Measurements from ENCODE around the gene PDE2A.

PDE2A gene

GRCh38 chr11:72716788-72717435 is 42.7 kb upstream of the PDE2A start:
- Histone ChIP-seq H3K4me3 (ENCODE audit: low read length in 2 of 2) (no peak overlapping the region), H3K36me3 (ENCODE audit: control insufficient read depth in 2 of 2, insufficient read depth in 2 of 2, low read length in 2 of 2) (peaks cover 3 to 5% of the 10 kb centered on the region in 2 donors), H3K27me3 (ENCODE audit: control insufficient read depth in 1 of 2, insufficient read depth in 2 of 2, low read length in 2 of 2) (no peaks in the 10 kb centered on the region), H3K9me3 (ENCODE audit: control insufficient read depth in 2 of 2, low read length in 2 of 2) (no peaks in the 10 kb centered on the region), H3K27ac (ENCODE audit: low read length) (peak overlapping the region; percentile 24), H3K4me1 (ENCODE audit: control insufficient read depth, insufficient read depth, low read length) (peaks cover 52% of the 10 kb centered on the region), H3K9ac (ENCODE audit: low read length in 2 of 2) (peak overlapping the region in 1 of 2 donors; percentile 30)

GRCh38 chr11:72716290-72716689 is 42.1 kb upstream of the PDE2A start:
- peaks cover 3 to 5% of the 10 kb centered on the region in 2 donors for H3K36me3 ChIP-seq (ENCODE audit: control insufficient read depth in 2 of 2, insufficient read depth in 2 of 2, low read length in 2 of 2)
- peak overlapping the region; percentile 24 for H3K27ac ChIP-seq (ENCODE audit: low read length)
- H3K27me3 ChIP-seq (ENCODE audit: control insufficient read depth in 1 of 2, insufficient read depth in 2 of 2, low read length in 2 of 2): no peaks in the 10 kb centered on the region
- no peak overlapping the region for H3K4me3 ChIP-seq (ENCODE audit: low read length in 2 of 2)
- no peaks in the 10 kb centered on the region for H3K9me3 ChIP-seq (ENCODE audit: control insufficient read depth in 2 of 2, low read length in 2 of 2)
- peaks cover 48% of the 10 kb centered on the region for H3K4me1 ChIP-seq (ENCODE audit: control insufficient read depth, insufficient read depth, low read length)
- H3K9ac ChIP-seq (ENCODE audit: low read length in 2 of 2): peak overlapping the region; percentile 30 to 42

GRCh38 chr11:72712841-72713240 is 38.6 kb upstream of the PDE2A start:
- peaks cover 18 to 32% of the 10 kb centered on the region in 2 donors for H3K36me3 ChIP-seq (ENCODE audit: control insufficient read depth in 2 of 2, insufficient read depth in 2 of 2, low read length in 2 of 2)
- H3K4me3 ChIP-seq (ENCODE audit: low read length in 2 of 2): no peak overlapping the region
- no peak overlapping the region for H3K9ac ChIP-seq (ENCODE audit: low read length in 2 of 2)

GRCh38 chr11:72712168-72712751 is 38.0 kb upstream of the PDE2A start:
- Histone ChIP-seq H3K9ac (ENCODE audit: low read length in 2 of 2) (no peak overlapping the region), H3K9me3 (ENCODE audit: control insufficient read depth in 2 of 2, low read length in 2 of 2) (no peaks in the 10 kb centered on the region), H3K27me3 (ENCODE audit: control insufficient read depth in 1 of 2, insufficient read depth in 2 of 2, low read length in 2 of 2) (no peaks in the 10 kb centered on the region), H3K4me3 (ENCODE audit: low read length in 2 of 2) (no peak overlapping the region), H3K4me1 (ENCODE audit: control insufficient read depth, insufficient read depth, low read length) (peaks cover 18% of the 10 kb centered on the region), H3K36me3 (ENCODE audit: control insufficient read depth in 2 of 2, insufficient read depth in 2 of 2, low read length in 2 of 2) (peaks cover 19 to 38% of the 10 kb centered on the region in 2 donors), H3K27ac (ENCODE audit: low read length) (no peak overlapping the region)

More at GRCh38 chr11:72712841-72713240, 38.6 kb upstream of the PDE2A start:
- Histone ChIP-seq H3K4me1 (ENCODE audit: control insufficient read depth, insufficient read depth, low read length) (peaks cover 18% of the 10 kb centered on the region), H3K27ac (ENCODE audit: low read length) (no peak overlapping the region), H3K27me3 (ENCODE audit: control insufficient read depth in 1 of 2, insufficient read depth in 2 of 2, low read length in 2 of 2) (no peaks in the 10 kb centered on the region), H3K9me3 (ENCODE audit: control insufficient read depth in 2 of 2, low read length in 2 of 2) (no peaks in the 10 kb centered on the region)

- no peaks in the 10 kb centered on the region for H3K9me3 ChIP-seq (ENCODE audit: control insufficient read depth in 2 of 2, low read length in 2 of 2)
- no peak overlapping the region for H3K9ac ChIP-seq (ENCODE audit: low read length in 2 of 2)
- peaks cover 13% of the 10 kb centered on the region for H3K4me1 ChIP-seq (ENCODE audit: control insufficient read depth, insufficient read depth, low read length)
- peaks cover 26 to 48% of the 10 kb centered on the region in 2 donors for H3K36me3 ChIP-seq (ENCODE audit: control insufficient read depth in 2 of 2, insufficient read depth in 2 of 2, low read length in 2 of 2)
- H3K27me3 ChIP-seq (ENCODE audit: control insufficient read depth in 1 of 2, insufficient read depth in 2 of 2, low read length in 2 of 2): no peaks in the 10 kb centered on the region
- H3K27ac ChIP-seq (ENCODE audit: low read length): no peak overlapping the region
- no peak overlapping the region for H3K4me3 ChIP-seq (ENCODE audit: low read length in 2 of 2)
Measured at GRCh38 chr11:72711141-72711540, 36.9 kb upstream of the PDE2A start.

GRCh38 chr11:72710278-72710677 is 36.1 kb upstream of the PDE2A start:
- no peak overlapping the region for H3K27ac ChIP-seq (ENCODE audit: low read length)
- peaks cover 30 to 51% of the 10 kb centered on the region in 2 donors for H3K36me3 ChIP-seq (ENCODE audit: control insufficient read depth in 2 of 2, insufficient read depth in 2 of 2, low read length in 2 of 2)
- no peak overlapping the region for H3K4me3 ChIP-seq (ENCODE audit: low read length in 2 of 2)
- no peak overlapping the region for H3K9ac ChIP-seq (ENCODE audit: low read length in 2 of 2)
- H3K4me1 ChIP-seq (ENCODE audit: control insufficient read depth, insufficient read depth, low read length): peaks cover 12% of the 10 kb centered on the region
- H3K27me3 ChIP-seq (ENCODE audit: control insufficient read depth in 1 of 2, insufficient read depth in 2 of 2, low read length in 2 of 2): no peaks in the 10 kb centered on the region
- no peaks in the 10 kb centered on the region for H3K9me3 ChIP-seq (ENCODE audit: control insufficient read depth in 2 of 2, low read length in 2 of 2)

GRCh38 chr11:72709478-72710238 is 35.4 kb upstream of the PDE2A start:
- H3K9ac ChIP-seq (ENCODE audit: low read length in 2 of 2): no peak overlapping the region
- H3K27ac ChIP-seq (ENCODE audit: low read length): no peak overlapping the region
- no peak overlapping the region for H3K4me3 ChIP-seq (ENCODE audit: low read length in 2 of 2)
- peaks cover 35 to 53% of the 10 kb centered on the region in 2 donors for H3K36me3 ChIP-seq (ENCODE audit: control insufficient read depth in 2 of 2, insufficient read depth in 2 of 2, low read length in 2 of 2)
- H3K9me3 ChIP-seq (ENCODE audit: control insufficient read depth in 2 of 2, low read length in 2 of 2): no peaks in the 10 kb centered on the region
- H3K27me3 ChIP-seq (ENCODE audit: control insufficient read depth in 1 of 2, insufficient read depth in 2 of 2, low read length in 2 of 2): no peaks in the 10 kb centered on the region
- peaks cover 8% of the 10 kb centered on the region for H3K4me1 ChIP-seq (ENCODE audit: control insufficient read depth, insufficient read depth, low read length)

GRCh38 chr11:72707032-72707431 is 32.8 kb upstream of the PDE2A start:
- H3K9me3 ChIP-seq (ENCODE audit: control insufficient read depth in 2 of 2, low read length in 2 of 2): no peaks in the 10 kb centered on the region
- H3K27ac ChIP-seq (ENCODE audit: low read length): no peak overlapping the region
- no peaks in the 10 kb centered on the region for H3K27me3 ChIP-seq (ENCODE audit: control insufficient read depth in 1 of 2, insufficient read depth in 2 of 2, low read length in 2 of 2)
- no peak overlapping the region for H3K9ac ChIP-seq (ENCODE audit: low read length in 2 of 2)
- peaks cover 40 to 55% of the 10 kb centered on the region in 2 donors for H3K36me3 ChIP-seq (ENCODE audit: control insufficient read depth in 2 of 2, insufficient read depth in 2 of 2, low read length in 2 of 2)
- H3K4me3 ChIP-seq (ENCODE audit: low read length in 2 of 2): no peak overlapping the region
- peaks cover 20% of the 10 kb centered on the region for H3K4me1 ChIP-seq (ENCODE audit: control insufficient read depth, insufficient read depth, low read length)

GRCh38 chr11:72706579-72706978 is 32.4 kb upstream of the PDE2A start:
- H3K9me3 ChIP-seq (ENCODE audit: control insufficient read depth in 2 of 2, low read length in 2 of 2): no peaks in the 10 kb centered on the region
- no peak overlapping the region for H3K9ac ChIP-seq (ENCODE audit: low read length in 2 of 2)
- no peak overlapping the region for H3K27ac ChIP-seq (ENCODE audit: low read length)
- H3K27me3 ChIP-seq (ENCODE audit: control insufficient read depth in 1 of 2, insufficient read depth in 2 of 2, low read length in 2 of 2): no peaks in the 10 kb centered on the region
- peaks cover 45 to 56% of the 10 kb centered on the region in 2 donors for H3K36me3 ChIP-seq (ENCODE audit: control insufficient read depth in 2 of 2, insufficient read depth in 2 of 2, low read length in 2 of 2)
- peaks cover 20% of the 10 kb centered on the region for H3K4me1 ChIP-seq (ENCODE audit: control insufficient read depth, insufficient read depth, low read length)
- H3K4me3 ChIP-seq (ENCODE audit: low read length in 2 of 2): no peak overlapping the region

GRCh38 chr11:72705442-72706365 is 31.5 kb upstream of the PDE2A start:
- Histone ChIP-seq H3K36me3 (ENCODE audit: control insufficient read depth in 2 of 2, insufficient read depth in 2 of 2, low read length in 2 of 2) (peaks cover 43 to 58% of the 10 kb centered on the region in 2 donors), H3K27me3 (ENCODE audit: control insufficient read depth in 1 of 2, insufficient read depth in 2 of 2, low read length in 2 of 2) (no peaks in the 10 kb centered on the region), H3K4me1 (ENCODE audit: control insufficient read depth, insufficient read depth, low read length) (peaks cover 20% of the 10 kb centered on the region)

More at GRCh38 chr11:72705442-72706365, 31.5 kb upstream of the PDE2A start:
- Histone ChIP-seq H3K4me3 (ENCODE audit: low read length in 2 of 2) (no peak overlapping the region), H3K27ac (ENCODE audit: low read length) (no peak overlapping the region), H3K9ac (ENCODE audit: low read length in 2 of 2) (no peak overlapping the region), H3K9me3 (ENCODE audit: control insufficient read depth in 2 of 2, low read length in 2 of 2) (no peaks in the 10 kb centered on the region)
